Thoracic aorta (tissue), 2 donors: ENCODE measurements around the gene MAD1L1. TPM values are rescaled to one million over a fixed set of nuclear protein-coding genes. Genes with fewer than 3 reads are reported as not detected.

Experiments used
- ATAC-seq: fragments of 150-250 bp; one replicate; pipeline ENCODE4 v1.8.0; 2017; ENCODE audit warnings: low read depth; ENCODE audit not compliant: insufficient number of reproducible peaks, low FRiP score
- DNase-seq: peaks from one replicate; pipeline ENCODE4 v3.0.0-alpha.2; 2020; ENCODE audit warnings: low spot score
- H3K27ac ChIP-seq, 2 donors: fragments of 200-600 bp; sonication (generic); 1 replicate in 1 of 2; 2 replicates in 1 of 2; pipeline ENCODE4 v1.5.1; 2016; ENCODE audit warnings: mild to moderate bottlenecking in 2 of 2, moderate library complexity in 2 of 2
- H3K27me3 ChIP-seq: fragments of 200-600 bp; sonication (generic); replicated peaks from 2 replicates; pipeline ENCODE4 v1.6.0; 2016; ENCODE audit warnings: mild to moderate bottlenecking; ENCODE audit not compliant: insufficient read depth
- H3K36me3 ChIP-seq: fragments of 200-600 bp; sonication (generic); one replicate; pipeline ENCODE4 v1.5.1; 2016
- H3K4me1 ChIP-seq, 2 donors: fragments of 200-600 bp; sonication (generic); 1 replicate in 1 of 2; 2 replicates in 1 of 2; pipeline versions ENCODE4 v1.5.1 to v1.6.0; 2016; ENCODE audit warnings: low read depth in 2 of 2, mild to moderate bottlenecking in 1 of 2; ENCODE audit not compliant: control insufficient read depth in 1 of 2
- H3K4me3 ChIP-seq: fragments of 200-600 bp; sonication (generic); 2 replicates; pipeline ENCODE4 v1.5.1; 2016; ENCODE audit warnings: mild to moderate bottlenecking
- H3K9me3 ChIP-seq: fragments of 200-600 bp; sonication (generic); 2 replicates; pipeline ENCODE4 v1.5.1; 2016
- total RNA-seq, 2 donors: library from RNA; depleted of rRNA; stranded (reverse); fragments of >200 nt; gene quantifications; one replicate each; pipeline versions ENCODE4 v1.1.0 to v1.2.3, GENCODE V29; 2016
- TF ChIP-seq, protein P1 (sequence below): fragments of 200-600 bp; sonication (generic); IDR thresholded peaks from one replicate; pipeline ENCODE4 v1.5.1; 2019; ENCODE audit warnings: antibody characterized with exemption

MAD1L1 gene
- total RNA-seq, 2 donors from 2014 or later: 27.4 to 41.3 TPM

GRCh38 chr7:1810961-1811849 is 421.5 kb downstream of the MAD1L1 start:
- peaks cover 0 to 28% of the 10 kb centered on the region in 2 donors for H3K4me1 ChIP-seq
- no peak for ATAC-seq
- peaks cover 3% of the 10 kb centered on the region for H3K36me3 ChIP-seq
- no peak overlapping the region for H3K27ac ChIP-seq
- DNase-seq: no peak
- no peaks in the 10 kb centered on the region for H3K27me3 ChIP-seq
- H3K4me3 ChIP-seq: peak overlapping the region; percentile 20
- H3K9me3 ChIP-seq: no peaks in the 10 kb centered on the region
- TF ChIP-seq, protein P1, sequence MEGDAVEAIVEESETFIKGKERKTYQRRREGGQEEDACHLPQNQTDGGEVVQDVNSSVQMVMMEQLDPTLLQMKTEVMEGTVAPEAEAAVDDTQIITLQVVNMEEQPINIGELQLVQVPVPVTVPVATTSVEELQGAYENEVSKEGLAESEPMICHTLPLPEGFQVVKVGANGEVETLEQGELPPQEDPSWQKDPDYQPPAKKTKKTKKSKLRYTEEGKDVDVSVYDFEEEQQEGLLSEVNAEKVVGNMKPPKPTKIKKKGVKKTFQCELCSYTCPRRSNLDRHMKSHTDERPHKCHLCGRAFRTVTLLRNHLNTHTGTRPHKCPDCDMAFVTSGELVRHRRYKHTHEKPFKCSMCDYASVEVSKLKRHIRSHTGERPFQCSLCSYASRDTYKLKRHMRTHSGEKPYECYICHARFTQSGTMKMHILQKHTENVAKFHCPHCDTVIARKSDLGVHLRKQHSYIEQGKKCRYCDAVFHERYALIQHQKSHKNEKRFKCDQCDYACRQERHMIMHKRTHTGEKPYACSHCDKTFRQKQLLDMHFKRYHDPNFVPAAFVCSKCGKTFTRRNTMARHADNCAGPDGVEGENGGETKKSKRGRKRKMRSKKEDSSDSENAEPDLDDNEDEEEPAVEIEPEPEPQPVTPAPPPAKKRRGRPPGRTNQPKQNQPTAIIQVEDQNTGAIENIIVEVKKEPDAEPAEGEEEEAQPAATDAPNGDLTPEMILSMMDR: no peak

GRCh38 chr7:1810521-1810920 is 422.2 kb downstream of the MAD1L1 start:
- H3K27ac ChIP-seq: no peak overlapping the region
- H3K9me3 ChIP-seq: no peaks in the 10 kb centered on the region
- H3K36me3 ChIP-seq: no peaks in the 10 kb centered on the region
- no peak for ATAC-seq
- DNase-seq: no peak
- TF ChIP-seq, protein P1: no peak
- peak overlapping the region; percentile 20 for H3K4me3 ChIP-seq
- H3K27me3 ChIP-seq: no peaks in the 10 kb centered on the region
- H3K4me1 ChIP-seq: peaks cover 0 to 28% of the 10 kb centered on the region in 2 donors

GRCh38 chr7:1809601-1810258 is 423.0 kb downstream of the MAD1L1 start:
- Histone ChIP-seq H3K36me3 (no peaks in the 10 kb centered on the region), H3K27ac (no peak overlapping the region), H3K27me3 (no peaks in the 10 kb centered on the region), H3K4me1 (peaks cover 0 to 28% of the 10 kb centered on the region in 2 donors), H3K9me3 (no peaks in the 10 kb centered on the region), H3K4me3 (no peak overlapping the region)
- TF ChIP-seq, protein P1: no peak
- ATAC-seq (no peak), DNase-seq (no peak)

DNA sequence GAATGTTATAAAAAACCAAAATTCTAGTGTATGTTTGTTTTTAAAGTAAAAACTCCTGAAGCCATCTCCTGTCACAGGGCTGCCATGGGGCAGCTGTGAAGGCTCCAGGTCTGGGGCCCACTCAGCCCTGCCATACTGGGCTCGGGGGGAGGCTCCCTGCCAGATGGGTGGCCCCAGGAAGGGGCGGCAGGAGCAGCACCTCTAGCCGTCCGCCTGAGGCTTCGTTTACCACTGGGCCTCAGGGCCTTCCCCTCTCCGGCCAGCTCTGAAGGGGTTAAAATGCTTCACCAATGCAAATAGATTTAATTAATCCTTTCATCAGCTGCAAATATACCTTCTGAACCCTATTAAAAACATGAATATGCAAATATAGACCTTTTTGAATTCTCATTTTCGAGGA is 423.7 kb downstream of the MAD1L1 start:
- Histone ChIP-seq H3K9me3 (no peaks in the 10 kb centered on the region), H3K4me1 (peaks cover 0 to 28% of the 10 kb centered on the region in 2 donors), H3K36me3 (no peaks in the 10 kb centered on the region), H3K27ac (no peak overlapping the region), H3K27me3 (no peaks in the 10 kb centered on the region), H3K4me3 (no peak overlapping the region)
- ATAC-seq (no peak), DNase-seq (no peak)
- TF ChIP-seq, protein P1: no peak
